Natural killer cell (primary cell): ENCODE measurements around the gene KIZ. TPM values are rescaled to one million over a fixed set of nuclear protein-coding genes. Genes with fewer than 3 reads are reported as not detected.

Experiments used
- ATAC-seq, 3 donors: fragments of 150-1000 bp in 2 of 3; fragments of 200-7000 bp in 1 of 3; cut with Tn5 transposase; 1 replicate in 1 of 3; 2 replicates in 2 of 3; pipeline ENCODE4 v1.10.0; 2021; ENCODE audit warnings: mild to moderate bottlenecking in 2 of 3, moderate library complexity in 2 of 3
- DNase-seq, 2 donors: peaks; one replicate each; pipeline versions ENCODE4 v3.0.0 to v3.0.0-alpha.2; 2013 to 2021; ENCODE audit warnings: mixed read lengths in 1 of 2
- H3K27ac ChIP-seq: one replicate; pipeline ENCODE4 v1.5.1; 2013; ENCODE audit warnings: mild to moderate bottlenecking, low read length
- H3K27me3 ChIP-seq: one replicate; pipeline ENCODE4 v1.6.1; 2013; ENCODE audit warnings: low read length; ENCODE audit not compliant: control insufficient read depth, insufficient read depth
- H3K36me3 ChIP-seq: one replicate; pipeline ENCODE4 v1.6.1; 2013; ENCODE audit warnings: low read length; ENCODE audit not compliant: control insufficient read depth, insufficient read depth
- H3K4me1 ChIP-seq: one replicate; pipeline ENCODE4 v1.6.1; 2013; ENCODE audit warnings: low read length; ENCODE audit not compliant: control insufficient read depth, insufficient read depth
- H3K4me3 ChIP-seq: one replicate; pipeline ENCODE4 v1.5.1; 2013; ENCODE audit warnings: low read length
- H3K9me3 ChIP-seq: one replicate; pipeline ENCODE4 v1.6.1; 2013; ENCODE audit warnings: low read length; ENCODE audit not compliant: control insufficient read depth, insufficient read depth
- H3K27ac Mint-ChIP-seq, 2 donors: one replicate each; pipeline ENCODE4 v1.8.0; 2022; ENCODE audit warnings: mild to moderate bottlenecking in 2 of 2, mixed read lengths in 2 of 2, moderate library complexity in 1 of 2
- H3K27me3 Mint-ChIP-seq, 2 donors: one replicate each; pipeline ENCODE4 v1.8.0; 2022; ENCODE audit warnings: low read depth in 2 of 2, mixed read lengths in 2 of 2
- H3K36me3 Mint-ChIP-seq: one replicate; pipeline ENCODE4 v1.8.0; 2022; ENCODE audit warnings: mixed read lengths
- H3K4me1 Mint-ChIP-seq, 2 donors: one replicate each; pipeline ENCODE4 v1.8.0; 2022; ENCODE audit warnings: mixed read lengths in 2 of 2
- H3K4me3 Mint-ChIP-seq: one replicate; pipeline ENCODE4 v1.8.0; 2022; ENCODE audit warnings: mild to moderate bottlenecking, moderate library complexity, mixed read lengths
- H3K9me3 Mint-ChIP-seq, 2 donors: one replicate each; pipeline ENCODE4 v1.8.0; 2022; ENCODE audit warnings: mixed read lengths in 2 of 2
- CTCF ChIP-seq: fragments of 200-600 bp; IDR thresholded peaks from one replicate; pipeline ENCODE4 v1.8.0; 2022; ENCODE audit warnings: antibody characterized with exemption
- WGBS: methylation state at CpG from one replicate; pipeline ENCODE4 v1.1.7; 2013; ENCODE audit warnings: missing lambda C conversion rate; ENCODE audit not compliant: insufficient coverage; 5-methylcytosine and 5-hydroxymethylcytosine counted together
- intact Hi-C: fragments of 100-400 bp; cut with micrococcal nuclease; formaldehyde crosslinking; loops from one replicate; pipeline ENCODE4 v1.14.2; 2022
- total RNA-seq, 4 donors: library from RNA; stranded (reverse); fragments of 120-200 nt in 1 of 4; gene quantifications; one replicate each; pipeline versions ENCODE4 v1.2.3 to v1.2.4, GENCODE V29; 2013 to 2022

The KIZ gene
- total RNA-seq, 3 donors from 2014 or later (not counting 1 experiment from before 2014, with no cell fraction given) = 32.9 to 38.2 (median 35.3) TPM

GRCh38 chr20:21173485-21173884 is 47.6 kb downstream of the KIZ start:
- intact Hi-C loops = no loop called here
- DNase-seq = no peak
- Histone ChIP-seq H3K4me3 (no peak overlapping the region), H3K4me1 (no peaks in the 10 kb centered on the region), H3K27me3 (no peaks in the 10 kb centered on the region), H3K36me3 (no peaks in the 10 kb centered on the region), H3K9me3 (no peaks in the 10 kb centered on the region), H3K27ac (no peak overlapping the region)
- TF ChIP-seq CTCF = no peak
- Mint-ChIP-seq H3K27ac (no peak overlapping the region), H3K9me3 (no peaks in the 10 kb centered on the region), H3K4me3 (no peak overlapping the region), H3K4me1 (peaks cover 0 to 5% of the 10 kb centered on the region in 2 donors), H3K36me3 (peaks cover 6% of the 10 kb centered on the region), H3K27me3 (no peaks in the 10 kb centered on the region)
- ATAC-seq = no peak
- 93% methylated on average over 2 of the region's 2 CpGs for WGBS

- ATAC-seq = no peak
- Histone ChIP-seq H3K4me1 (no peaks in the 10 kb centered on the region), H3K27ac (no peak overlapping the region), H3K27me3 (no peaks in the 10 kb centered on the region), H3K4me3 (no peak overlapping the region), H3K9me3 (no peaks in the 10 kb centered on the region), H3K36me3 (no peaks in the 10 kb centered on the region)
- no peak overlapping the region for H3K4me3 Mint-ChIP-seq
- H3K9me3 Mint-ChIP-seq = no peaks in the 10 kb centered on the region
- no peaks in the 10 kb centered on the region for H3K27me3 Mint-ChIP-seq
- intact Hi-C loops = no loop called here
- DNase-seq = no peak
- WGBS = 97% methylated on average over 2 of the region's 2 CpGs
- H3K4me1 Mint-ChIP-seq = peaks cover 0 to 16% of the 10 kb centered on the region in 2 donors
- TF ChIP-seq CTCF = no peak
- H3K36me3 Mint-ChIP-seq = peaks cover 6% of the 10 kb centered on the region
- no peak overlapping the region for H3K27ac Mint-ChIP-seq
Observed at GRCh38 chr20:21174516-21175239, 48.8 kb downstream of the KIZ start.

GRCh38 chr20:21175433-21175832 is 49.6 kb downstream of the KIZ start:
- Mint-ChIP-seq H3K4me3 (no peak overlapping the region), H3K4me1 (peaks cover 0 to 17% of the 10 kb centered on the region in 2 donors), H3K9me3 (no peaks in the 10 kb centered on the region), H3K27me3 (no peaks in the 10 kb centered on the region), H3K27ac (no peak overlapping the region), H3K36me3 (peaks cover 6% of the 10 kb centered on the region)
- no peak for TF ChIP-seq CTCF
- Histone ChIP-seq H3K4me1 (no peaks in the 10 kb centered on the region), H3K27ac (no peak overlapping the region), H3K36me3 (no peaks in the 10 kb centered on the region), H3K9me3 (no peaks in the 10 kb centered on the region), H3K4me3 (no peak overlapping the region), H3K27me3 (no peaks in the 10 kb centered on the region)
- DNase-seq (peak in 1 of 2 donors; percentile 14), ATAC-seq (no peak)
- intact Hi-C loops = no loop called here

- H3K9me3 ChIP-seq = no peaks in the 10 kb centered on the region
- no peak for DNase-seq
- no peak overlapping the region for H3K27ac ChIP-seq
- H3K4me3 ChIP-seq = no peak overlapping the region
- intact Hi-C loops = no loop called here
- no peak for TF ChIP-seq CTCF
- no peak overlapping the region for H3K4me3 Mint-ChIP-seq
- H3K27ac Mint-ChIP-seq = no peak overlapping the region
- no peaks in the 10 kb centered on the region for H3K36me3 Mint-ChIP-seq
- H3K27me3 Mint-ChIP-seq = no peaks in the 10 kb centered on the region
- H3K9me3 Mint-ChIP-seq = no peaks in the 10 kb centered on the region
- H3K27me3 ChIP-seq = no peaks in the 10 kb centered on the region
- H3K4me1 Mint-ChIP-seq = peaks cover 0 to 12% of the 10 kb centered on the region in 2 donors
- H3K36me3 ChIP-seq = no peaks in the 10 kb centered on the region
- H3K4me1 ChIP-seq = no peaks in the 10 kb centered on the region
- no peak for ATAC-seq
- 100% methylated on average over 1 of the region's 2 CpGs for WGBS
Observed at GRCh38 chr20:21177767-21178166, 51.9 kb downstream of the KIZ start.
